ENCODE results near the gene CD200R1L.

DNA sequence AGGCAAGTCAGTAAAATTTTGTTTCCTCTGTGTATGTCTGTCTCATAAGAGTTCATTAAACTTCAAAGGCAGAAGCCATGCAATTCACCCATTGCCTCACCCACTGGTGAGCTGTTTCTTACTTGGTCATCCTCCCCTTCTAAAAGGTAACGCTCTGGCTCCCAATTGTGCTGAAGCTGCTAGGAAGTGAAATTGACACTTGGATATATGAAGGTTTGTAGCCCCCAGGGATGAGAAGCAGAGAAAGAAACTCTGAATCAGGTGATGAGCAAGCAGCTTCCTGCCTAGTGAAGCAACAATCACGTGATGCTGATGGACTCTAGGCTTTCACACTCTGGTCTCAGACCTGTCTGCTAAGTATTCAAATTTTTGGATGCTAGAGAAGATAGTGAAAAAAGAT is 70.7 kb downstream of the CD200R1L start:
- no peak for TF ChIP-seq ZNF512B (CRISPR knock-in tag; IDR thresholded peaks at IDR 0.05; ENCODE audit: borderline replicate concordance)
- no peak for TF ChIP-seq ETV5 (CRISPR knock-in tag; IDR thresholded peaks at IDR 0.05; ENCODE audit: borderline replicate concordance)
- TF ChIP-seq NFIC (IDR thresholded peaks at IDR 0.05; ENCODE audit: low read length), result no peak
